HG02852 (cell line): ENCODE data around the gene MORN3.

Source experiments
- ATAC-seq: cut with Tn5 transposase; IDR thresholded peaks from one replicate; pipeline ENCODE4 v1.9.1; 2021; ENCODE audit warnings: mild to moderate bottlenecking, moderate library complexity; ENCODE audit not compliant: unreplicated experiment

The MORN3 gene

GRCh38 chr12:121610239-121611149, 59.0 kb downstream of the MORN3 start:
- no peak for ATAC-seq

GRCh38 chr12:121608301-121608700, 61.2 kb downstream of the MORN3 start:
- no peak for ATAC-seq

- no peak for ATAC-seq
These were observed 65.9 kb downstream of the MORN3 start for GRCh38 chr12:121603581-121603980.

GRCh38 chr12:121602766-121603165, 66.7 kb downstream of the MORN3 start:
- ATAC-seq: no peak

- ATAC-seq: no peak
These were observed 68.6 kb downstream of the MORN3 start for GRCh38 chr12:121600702-121601336.
